NB4 (cell line): ENCODE results near the gene UBR2.

Source experiments
- CTCF ChIP-seq: IDR thresholded peaks from one replicate; pipeline ENCODE4 v1.5.1; 2012; ENCODE audit warnings: low read depth, low read length
- MAX ChIP-seq: IDR thresholded peaks from 2 replicates; pipeline ENCODE4 v1.6.1; 2011; ENCODE audit warnings: low read depth, low read length
- MYC ChIP-seq: IDR thresholded peaks from 2 replicates; pipeline ENCODE4 v1.6.1; 2011; ENCODE audit warnings: low read depth, low read length
- POLR2A ChIP-seq: IDR thresholded peaks from 2 replicates; pipeline ENCODE4 v1.6.1; 2011; ENCODE audit warnings: mild to moderate bottlenecking; ENCODE audit not compliant: insufficient read length; ENCODE audit errors: extremely low read depth

- TF ChIP-seq CTCF, result no peak
- TF ChIP-seq POLR2A, result no peak
- TF ChIP-seq MAX, result no peak
- TF ChIP-seq MYC, result no peak
These were observed 165.9 kb downstream of the UBR2 start for GRCh38 chr6:42729731-42730130.
